LHCN-M2 (cell line): Measurements from ENCODE around the gene ADAMTS12. TPM values are rescaled to one million over a fixed set of nuclear protein-coding genes. Genes with fewer than 3 reads are reported as not detected.

ENCODE experiments used
- DNase-seq: peaks from one replicate; pipeline ENCODE4 v3.0.0-alpha.2; 2012; ENCODE audit warnings: low read depth
- total RNA-seq: library from RNA; depleted of rRNA; stranded (reverse); fragments of >200 nt; gene quantifications from 2 replicates; pipeline ENCODE4 v1.2.3, GENCODE V29; 2014

Gene ADAMTS12
- total RNA-seq, 1 experiment from 2014 or later, result 11.6 TPM

- DNase-seq, result no peak
Measured at GRCh38 chr5:33715661-33716060, 176.1 kb downstream of the ADAMTS12 start.

- no peak for DNase-seq
Measured at GRCh38 chr5:33713136-33713765, 178.5 kb downstream of the ADAMTS12 start.

GRCh38 chr5:33712664-33713063, 179.1 kb downstream of the ADAMTS12 start:
- DNase-seq, result no peak

- DNase-seq, result peak; percentile 41
Measured at GRCh38 chr5:33711094-33711679, 180.6 kb downstream of the ADAMTS12 start.

GRCh38 chr5:33702867-33703266, 188.9 kb downstream of the ADAMTS12 start:
- DNase-seq, result no peak

- DNase-seq, result no peak
Measured at GRCh38 chr5:33701951-33702350, 189.8 kb downstream of the ADAMTS12 start.

- peak; percentile 49 for DNase-seq
Measured at GRCh38 chr5:33701251-33701650, 190.5 kb downstream of the ADAMTS12 start.

- no peak for DNase-seq
Measured at GRCh38 chr5:33696411-33696810, 195.4 kb downstream of the ADAMTS12 start.

- no peak for DNase-seq
Measured at GRCh38 chr5:33692980-33693379, 198.8 kb downstream of the ADAMTS12 start.

- DNase-seq, result no peak
Measured at GRCh38 chr5:33691856-33692255, 199.9 kb downstream of the ADAMTS12 start.

GRCh38 chr5:33690374-33691135, 201.2 kb downstream of the ADAMTS12 start:
- peak; percentile 68 for DNase-seq

GRCh38 chr5:33688526-33688925, 203.3 kb downstream of the ADAMTS12 start:
- DNase-seq, result no peak

- DNase-seq, result no peak
Measured at GRCh38 chr5:33688066-33688465, 203.7 kb downstream of the ADAMTS12 start.

- no peak for DNase-seq
Measured at GRCh38 chr5:33685873-33686755, 205.7 kb downstream of the ADAMTS12 start.

- DNase-seq, result no peak
Measured at GRCh38 chr5:33684496-33685159, 207.2 kb downstream of the ADAMTS12 start.

GRCh38 chr5:33679791-33680190, 212.0 kb downstream of the ADAMTS12 start:
- no peak for DNase-seq

- DNase-seq, result no peak
Measured at GRCh38 chr5:33675958-33676464, 215.8 kb downstream of the ADAMTS12 start.

GRCh38 chr5:33671700-33672291, 220.0 kb downstream of the ADAMTS12 start:
- no peak for DNase-seq

- peak; percentile 38 for DNase-seq
Measured at GRCh38 chr5:33662722-33663427, 228.9 kb downstream of the ADAMTS12 start.
